ENCODE measurements around the gene GCC1.

The GCC1 gene

DNA sequence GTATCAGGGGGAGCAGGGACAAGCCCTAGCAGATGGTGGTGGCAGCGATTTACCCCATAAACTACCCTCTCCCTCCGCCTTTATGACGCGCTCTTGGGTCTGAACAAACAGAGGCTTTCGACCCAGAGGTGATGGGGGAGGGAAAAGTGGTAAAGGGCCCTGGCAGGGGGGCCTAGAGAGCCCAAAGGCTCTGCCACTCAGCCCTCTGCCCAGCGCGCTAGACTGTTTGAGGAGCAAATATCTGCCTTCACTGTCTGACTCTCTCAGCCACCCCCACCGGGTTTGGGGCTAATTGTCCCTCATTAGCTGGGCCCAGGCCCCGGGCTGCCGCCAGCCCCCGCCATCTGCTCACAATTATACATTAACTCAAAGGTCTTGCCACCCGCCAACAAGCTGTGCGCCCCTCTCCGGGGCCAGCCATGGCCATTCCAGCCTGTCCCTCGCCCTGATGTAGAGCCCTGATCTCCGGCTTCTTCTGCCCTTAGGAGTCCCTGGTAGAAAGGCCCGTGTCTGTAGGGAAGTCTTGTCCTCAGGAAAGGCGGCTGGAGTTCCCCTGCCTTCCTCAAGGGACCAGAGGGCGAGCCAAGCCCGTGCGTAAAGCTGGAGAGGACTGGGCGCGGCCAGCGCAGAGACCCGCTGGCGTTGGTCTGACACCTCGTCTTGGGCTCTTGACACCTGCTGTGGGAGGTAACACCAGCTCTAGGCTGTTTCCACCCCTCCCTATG lies 34.4 kb upstream of the GCC1 start:
- H3K36me3 ChIP-seq (ENCODE audit: insufficient read depth, insufficient read length, low read length): no peaks in the 10 kb centered on the region
- H3K9ac ChIP-seq (ENCODE audit: insufficient read length, low read depth): no peak overlapping the region
- no peak for DNase-seq (ENCODE audit: low read depth, low spot score)
- H3K9me3 ChIP-seq (ENCODE audit: insufficient read depth, low read length): no peaks in the 10 kb centered on the region
- H3K27me3 ChIP-seq (ENCODE audit: insufficient read depth, insufficient read length): peaks cover 45% of the 10 kb centered on the region
- peak overlapping the region; percentile 36 for H3K4me3 ChIP-seq (ENCODE audit: insufficient read length, low read depth)
- no peak for TF ChIP-seq SUZ12 (IDR thresholded peaks at IDR 0.05; ENCODE audit: extremely low read depth, insufficient read depth, insufficient read length)
- no peak for TF ChIP-seq ZNF274 (IDR thresholded peaks at IDR 0.05; ENCODE audit: low read depth, low read length)
- no peak for TF ChIP-seq YY1 (IDR thresholded peaks at IDR 0.05; ENCODE audit: insufficient read depth, insufficient read length)
- no peaks in the 10 kb centered on the region for H3K4me1 ChIP-seq (ENCODE audit: insufficient read depth, insufficient read length)

DNA sequence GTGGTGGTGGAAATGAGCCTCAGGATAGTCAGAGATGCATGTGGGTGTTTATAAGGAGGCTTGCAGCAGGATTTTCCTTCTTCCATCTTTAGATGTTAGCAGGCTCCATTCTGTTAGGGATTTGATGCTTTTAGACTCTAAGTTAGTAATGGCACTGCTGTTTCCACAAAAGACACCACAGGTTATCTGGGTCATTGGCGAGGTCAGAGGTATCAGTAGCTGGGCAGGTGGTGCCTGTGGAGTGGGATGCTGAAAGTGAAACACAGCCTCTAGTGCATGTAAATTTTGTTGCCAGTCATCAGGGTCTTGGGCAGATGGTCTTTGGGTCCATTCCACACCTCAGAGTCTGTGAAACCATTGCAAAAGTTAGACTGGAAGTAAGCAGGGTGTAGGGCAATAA lies 33.4 kb upstream of the GCC1 start:
- TF ChIP-seq ZNF274 (IDR thresholded peaks at IDR 0.05; ENCODE audit: low read depth, low read length) (no peak), SUZ12 (IDR thresholded peaks at IDR 0.05; ENCODE audit: extremely low read depth, insufficient read depth, insufficient read length) (no peak), YY1 (IDR thresholded peaks at IDR 0.05; ENCODE audit: insufficient read depth, insufficient read length) (no peak)
- no peaks in the 10 kb centered on the region for H3K9me3 ChIP-seq (ENCODE audit: insufficient read depth, low read length)
- no peaks in the 10 kb centered on the region for H3K36me3 ChIP-seq (ENCODE audit: insufficient read depth, insufficient read length, low read length)
- no peak overlapping the region for H3K4me3 ChIP-seq (ENCODE audit: insufficient read length, low read depth)
- no peak for DNase-seq (ENCODE audit: low read depth, low spot score)
- peaks cover 48% of the 10 kb centered on the region for H3K27me3 ChIP-seq (ENCODE audit: insufficient read depth, insufficient read length)
- H3K9ac ChIP-seq (ENCODE audit: insufficient read length, low read depth): no peak overlapping the region
- H3K4me1 ChIP-seq (ENCODE audit: insufficient read depth, insufficient read length): no peaks in the 10 kb centered on the region

DNA sequence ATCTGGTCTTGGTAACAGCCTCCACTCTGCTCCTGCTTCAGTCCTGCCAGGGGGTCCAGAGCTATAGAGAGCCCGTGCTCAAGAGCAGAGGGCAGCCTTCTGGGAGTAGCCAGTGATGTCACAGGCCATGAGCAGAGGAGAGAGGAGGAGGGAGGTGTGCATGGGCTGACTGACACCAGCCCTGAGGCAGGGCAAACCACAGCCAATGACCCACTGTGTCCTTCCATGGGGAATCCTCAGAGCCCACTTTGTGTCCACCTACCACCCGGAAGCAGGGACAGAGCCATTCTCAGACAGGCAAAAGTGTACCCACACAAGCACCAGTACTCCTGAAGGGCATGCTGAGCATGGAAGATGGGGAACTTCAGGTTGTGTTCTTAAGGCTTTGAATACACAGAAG lies 32.6 kb upstream of the GCC1 start, which contains the start of gene PAX4:
Gene PAX4, minus strand, starts transcription at position 101 of the 400 bp plus-strand sequence. CDS start 2,214 bp downstream, outside the sequence.
- no peak within 1 kb of the TSS for H3K9ac ChIP-seq (ENCODE audit: insufficient read length, low read depth)
- no peaks in the 10 kb centered on the region for H3K4me1 ChIP-seq (ENCODE audit: insufficient read depth, insufficient read length)
- no peak within 1 kb of the TSS for H3K4me3 ChIP-seq (ENCODE audit: insufficient read length, low read depth)
- peaks cover 48% of the 10 kb centered on the region for H3K27me3 ChIP-seq (ENCODE audit: insufficient read depth, insufficient read length)
- H3K9me3 ChIP-seq (ENCODE audit: insufficient read depth, low read length): no peaks in the 10 kb centered on the region
- TF ChIP-seq ZNF274 (IDR thresholded peaks at IDR 0.05; ENCODE audit: low read depth, low read length) (no peak), SUZ12 (IDR thresholded peaks at IDR 0.05; ENCODE audit: extremely low read depth, insufficient read depth, insufficient read length) (no peak), YY1 (IDR thresholded peaks at IDR 0.05; ENCODE audit: insufficient read depth, insufficient read length) (no peak)
- DNase-seq (ENCODE audit: low read depth, low spot score): no peak
- no peaks in the 10 kb centered on the region for H3K36me3 ChIP-seq (ENCODE audit: insufficient read depth, insufficient read length, low read length)

DNA sequence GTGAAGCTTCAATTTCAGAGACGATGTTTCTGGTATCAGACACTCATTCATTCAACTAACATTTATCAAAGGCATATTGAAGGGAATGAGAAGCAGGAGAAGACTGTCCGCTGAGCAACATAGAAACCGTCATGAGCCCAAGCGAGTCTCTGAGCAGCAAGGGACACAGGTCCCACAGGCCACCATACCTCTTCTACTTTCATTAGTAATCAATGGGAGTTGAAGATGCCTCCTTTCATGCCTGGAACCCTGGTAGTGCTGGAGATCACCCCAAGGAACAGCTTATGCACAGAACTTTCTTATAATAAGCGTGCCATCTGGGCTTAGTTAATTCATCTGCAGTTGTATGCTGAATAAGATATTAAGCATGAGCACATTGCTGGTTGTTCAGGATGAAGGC lies 31.3 kb upstream of the GCC1 start:
- H3K27me3 ChIP-seq (ENCODE audit: insufficient read depth, insufficient read length): peaks cover 46% of the 10 kb centered on the region
- TF ChIP-seq YY1 (IDR thresholded peaks at IDR 0.05; ENCODE audit: insufficient read depth, insufficient read length) (no peak), ZNF274 (IDR thresholded peaks at IDR 0.05; ENCODE audit: low read depth, low read length) (no peak), SUZ12 (IDR thresholded peaks at IDR 0.05; ENCODE audit: extremely low read depth, insufficient read depth, insufficient read length) (no peak)

DNA sequence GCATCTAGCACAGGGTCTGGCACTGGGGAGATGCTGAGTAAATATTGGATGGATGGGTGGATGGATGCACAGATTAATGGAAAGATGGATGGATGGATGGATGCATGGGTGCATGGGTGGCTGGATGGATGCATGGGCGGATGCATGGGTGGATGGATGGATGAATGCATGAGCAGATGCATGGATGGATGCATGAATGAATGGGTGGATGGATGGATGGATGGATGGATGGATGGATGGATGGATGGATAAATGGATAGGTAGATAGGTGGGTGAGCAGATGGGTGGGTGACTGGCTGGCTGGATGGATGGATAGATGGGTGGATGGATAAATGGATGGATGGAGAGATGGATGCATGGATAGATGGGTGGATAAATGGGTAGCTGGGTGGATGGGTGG lies 26.9 kb upstream of the GCC1 start:
- Histone ChIP-seq H3K36me3 (ENCODE audit: insufficient read depth, insufficient read length, low read length) (no peaks in the 10 kb centered on the region), H3K4me3 (ENCODE audit: insufficient read length, low read depth) (no peak overlapping the region), H3K9ac (ENCODE audit: insufficient read length, low read depth) (no peak overlapping the region), H3K4me1 (ENCODE audit: insufficient read depth, insufficient read length) (no peaks in the 10 kb centered on the region), H3K9me3 (ENCODE audit: insufficient read depth, low read length) (peaks cover 15% of the 10 kb centered on the region; the same call in 1 of the 2 replicates), H3K27me3 (ENCODE audit: insufficient read depth, insufficient read length) (peaks cover 17% of the 10 kb centered on the region)
- TF ChIP-seq SUZ12 (IDR thresholded peaks at IDR 0.05; ENCODE audit: extremely low read depth, insufficient read depth, insufficient read length) (no peak), ZNF274 (IDR thresholded peaks at IDR 0.05; ENCODE audit: low read depth, low read length) (no peak), YY1 (IDR thresholded peaks at IDR 0.05; ENCODE audit: insufficient read depth, insufficient read length) (no peak)
- DNase-seq (ENCODE audit: low read depth, low spot score): no peak

More for the DNA sequence above, 31.3 kb upstream of the GCC1 start:
- Histone ChIP-seq H3K4me3 (ENCODE audit: insufficient read length, low read depth) (no peak overlapping the region), H3K4me1 (ENCODE audit: insufficient read depth, insufficient read length) (no peaks in the 10 kb centered on the region), H3K36me3 (ENCODE audit: insufficient read depth, insufficient read length, low read length) (no peaks in the 10 kb centered on the region), H3K9me3 (ENCODE audit: insufficient read depth, low read length) (no peaks in the 10 kb centered on the region), H3K9ac (ENCODE audit: insufficient read length, low read depth) (no peak overlapping the region)
- no peak for DNase-seq (ENCODE audit: low read depth, low spot score)

DNA sequence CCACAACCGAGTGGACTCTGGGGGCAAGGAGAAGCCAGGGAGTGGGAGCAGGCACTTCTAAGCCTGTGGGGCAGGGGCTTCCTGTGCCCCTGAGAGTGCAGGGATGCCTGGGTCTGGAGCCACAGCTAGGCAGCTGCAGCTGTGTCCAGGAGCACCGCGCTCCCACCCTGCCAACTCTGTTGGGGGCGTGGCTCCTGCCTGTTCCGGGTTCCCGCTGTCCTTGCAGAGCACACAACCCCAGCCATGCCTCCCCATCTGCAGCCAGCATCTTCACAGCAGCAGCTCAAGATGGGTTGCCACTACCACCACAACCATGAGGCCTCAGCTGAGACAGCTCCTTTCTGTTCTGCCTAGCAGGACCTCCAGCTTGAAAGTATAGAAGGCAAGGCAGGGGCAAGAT lies 23.9 kb upstream of the GCC1 start:
- DNase-seq (ENCODE audit: low read depth, low spot score): no peak
- TF ChIP-seq SUZ12 (IDR thresholded peaks at IDR 0.05; ENCODE audit: extremely low read depth, insufficient read depth, insufficient read length) (no peak), YY1 (IDR thresholded peaks at IDR 0.05; ENCODE audit: insufficient read depth, insufficient read length) (no peak), ZNF274 (IDR thresholded peaks at IDR 0.05; ENCODE audit: low read depth, low read length) (no peak)
- H3K4me1 ChIP-seq (ENCODE audit: insufficient read depth, insufficient read length): no peaks in the 10 kb centered on the region
- no peaks in the 10 kb centered on the region for H3K36me3 ChIP-seq (ENCODE audit: insufficient read depth, insufficient read length, low read length)
- peaks cover under 1% of the 10 kb centered on the region for H3K27me3 ChIP-seq (ENCODE audit: insufficient read depth, insufficient read length)
- H3K9ac ChIP-seq (ENCODE audit: insufficient read length, low read depth): no peak overlapping the region
- peaks cover 15% of the 10 kb centered on the region; the same call in 1 of the 2 replicates for H3K9me3 ChIP-seq (ENCODE audit: insufficient read depth, low read length)
- H3K4me3 ChIP-seq (ENCODE audit: insufficient read length, low read depth): no peak overlapping the region

DNA sequence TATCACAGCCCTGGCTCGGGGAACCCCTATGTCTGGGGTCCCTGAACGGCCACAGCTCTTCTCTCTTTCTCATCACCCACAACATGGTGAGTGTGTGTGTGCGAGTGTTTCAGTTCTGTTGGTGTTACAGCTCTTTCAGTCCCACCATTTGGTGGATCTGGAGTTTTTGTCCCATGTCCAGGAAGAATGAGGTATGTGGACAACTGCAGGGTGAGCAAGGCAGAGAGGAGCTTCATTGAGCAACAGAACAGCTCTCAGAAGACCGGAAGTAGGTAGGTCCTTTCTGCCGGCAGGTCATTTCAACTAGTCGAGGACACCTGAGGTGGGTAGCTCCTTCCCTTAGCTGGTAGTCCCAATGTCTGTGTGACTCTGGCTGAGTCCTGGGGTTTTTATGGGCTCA lies 23.1 kb upstream of the GCC1 start:
- Histone ChIP-seq H3K27me3 (ENCODE audit: insufficient read depth, insufficient read length) (no peaks in the 10 kb centered on the region), H3K9ac (ENCODE audit: insufficient read length, low read depth) (no peak overlapping the region), H3K36me3 (ENCODE audit: insufficient read depth, insufficient read length, low read length) (no peaks in the 10 kb centered on the region), H3K4me3 (ENCODE audit: insufficient read length, low read depth) (no peak overlapping the region), H3K4me1 (ENCODE audit: insufficient read depth, insufficient read length) (no peaks in the 10 kb centered on the region), H3K9me3 (ENCODE audit: insufficient read depth, low read length) (peaks cover 15% of the 10 kb centered on the region; the same call in 1 of the 2 replicates)
- TF ChIP-seq ZNF274 (IDR thresholded peaks at IDR 0.05; ENCODE audit: low read depth, low read length) (no peak), SUZ12 (IDR thresholded peaks at IDR 0.05; ENCODE audit: extremely low read depth, insufficient read depth, insufficient read length) (no peak), YY1 (IDR thresholded peaks at IDR 0.05; ENCODE audit: insufficient read depth, insufficient read length) (no peak)
- DNase-seq (ENCODE audit: low read depth, low spot score): no peak

All from NT2/D1 (cell line).